NCI-H748 (cell line): ENCODE results near the gene RNU7-1.
"Not testable (repeated sequence)": the region's sequence is repeated elsewhere in the genome, so short reads cannot be mapped to it uniquely, and the experiment has no call there.

Experiments
- DNase-seq: peaks from one replicate; lab custom pipeline; 2025; ENCODE audit not compliant: unreplicated experiment; lab: John Stamatoyannopoulos, UW

The RNU7-1 gene

GRCh38 chr12:6943722-6944380 lies at the start of gene RNU7-1, which contains the start of gene C12orf57:
RNU7-1 (plus strand) TSS chr12:6943816.
C12orf57 (plus strand) TSS chr12:6944022; CDS start chr12:6944122, 100 bp downstream.
- DNase-seq = peak; percentile 95

- DNase-seq = no peak
These were observed 49.3 kb upstream of the RNU7-1 start for GRCh38 chr12:6894321-6894720.

DNA sequence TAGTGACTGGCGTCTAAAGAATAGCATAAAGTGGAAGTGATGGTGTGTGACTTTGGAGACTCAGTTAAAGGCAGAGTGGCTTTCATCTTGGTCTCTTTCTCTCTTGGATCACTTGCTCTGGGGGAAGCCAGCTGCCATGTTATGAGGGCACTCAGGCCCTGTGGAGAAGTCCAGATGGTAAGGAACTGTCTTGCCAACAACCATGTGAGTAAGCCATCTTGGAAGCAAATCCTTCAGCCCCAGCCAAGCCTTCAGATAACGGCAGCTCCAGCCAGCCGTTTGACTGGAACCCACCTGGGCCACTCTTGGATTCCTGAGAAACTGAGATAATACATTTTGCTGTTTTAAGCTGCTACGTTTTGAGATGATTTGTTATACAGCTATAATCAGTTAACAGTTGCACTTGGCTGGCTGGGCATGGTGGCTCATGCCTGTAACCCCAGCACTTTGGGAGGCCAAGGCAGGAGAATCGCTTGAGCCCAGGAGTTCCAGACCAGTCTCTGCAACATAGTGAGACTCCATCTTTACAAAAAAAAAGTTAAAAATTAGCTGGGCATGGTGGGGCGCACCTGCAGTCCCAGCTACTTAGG lies 46.7 kb upstream of the RNU7-1 start:
- no peak for DNase-seq

DNA sequence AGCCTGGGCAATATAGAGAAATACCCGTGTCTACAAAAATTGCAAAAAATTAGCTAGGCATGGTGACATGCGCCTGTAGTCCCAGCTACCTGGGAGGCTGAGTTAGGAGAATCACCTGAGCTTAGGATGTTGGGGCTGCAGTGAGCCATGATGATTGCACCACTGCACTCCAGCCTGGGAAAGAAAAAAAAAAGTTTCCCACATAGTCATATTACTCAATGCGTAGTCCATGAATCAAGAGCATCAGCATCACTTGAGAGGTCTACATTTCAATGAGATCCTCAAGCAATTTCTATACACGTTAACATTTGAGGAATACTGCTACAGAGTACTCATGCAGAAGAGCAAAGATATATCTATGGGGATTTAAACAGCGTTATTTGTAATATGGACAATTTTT lies 44.2 kb upstream of the RNU7-1 start:
- no peak for DNase-seq

DNA sequence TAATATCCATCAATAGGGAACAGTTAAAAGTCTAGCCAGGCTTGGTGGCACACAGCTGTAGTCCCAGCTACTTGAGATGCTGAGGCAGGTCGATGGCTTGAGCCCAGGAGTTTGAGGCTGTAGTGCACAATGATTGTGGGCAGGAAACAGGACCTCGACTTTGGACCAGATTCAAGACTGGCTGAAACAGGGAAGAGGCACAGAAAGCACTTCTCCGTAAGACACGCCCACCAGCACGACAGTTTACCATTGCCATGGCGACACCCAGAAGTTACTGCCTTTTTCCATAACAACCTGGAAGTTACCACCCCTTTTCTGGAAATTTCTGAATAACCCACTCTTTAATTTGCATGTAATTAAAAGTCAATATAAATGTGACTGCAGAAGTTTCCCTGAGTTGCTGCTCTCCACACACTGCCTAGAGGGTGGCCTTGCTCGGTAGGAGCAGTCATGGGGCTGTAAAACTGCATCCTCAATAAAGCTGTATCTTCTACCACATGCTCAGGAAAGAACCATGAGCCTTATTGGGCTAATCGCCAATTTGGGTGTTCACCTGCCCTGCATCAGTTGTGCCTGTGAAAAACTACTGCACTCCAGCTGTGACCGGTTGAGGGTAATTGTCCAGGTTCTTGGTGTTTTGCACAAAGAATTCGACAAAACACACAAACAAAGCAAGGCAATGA lies 43.6 kb upstream of the RNU7-1 start:
- peak; percentile 78 for DNase-seq

DNA sequence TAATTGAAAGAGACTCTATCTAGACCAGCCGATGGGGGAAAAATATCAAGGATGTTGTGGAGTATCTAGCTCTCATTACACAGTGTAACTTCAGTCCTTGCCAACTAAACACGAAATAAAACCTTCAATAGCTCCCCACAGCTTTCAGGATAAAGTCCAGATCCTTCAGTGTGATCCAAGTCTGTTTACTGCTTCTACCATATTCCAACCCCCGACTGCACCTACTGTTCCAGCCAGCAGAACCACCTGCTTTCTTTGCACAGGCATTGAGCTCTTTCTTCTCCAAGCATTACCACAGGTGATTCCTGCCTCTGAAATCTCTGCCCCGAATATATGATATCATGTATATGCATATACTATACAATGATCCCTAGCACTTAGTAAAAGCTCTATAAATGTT lies 41.2 kb upstream of the RNU7-1 start:
- no peak for DNase-seq

GRCh38 chr12:6903722-6904121 lies 39.9 kb upstream of the RNU7-1 start:
- DNase-seq = no peak

DNA sequence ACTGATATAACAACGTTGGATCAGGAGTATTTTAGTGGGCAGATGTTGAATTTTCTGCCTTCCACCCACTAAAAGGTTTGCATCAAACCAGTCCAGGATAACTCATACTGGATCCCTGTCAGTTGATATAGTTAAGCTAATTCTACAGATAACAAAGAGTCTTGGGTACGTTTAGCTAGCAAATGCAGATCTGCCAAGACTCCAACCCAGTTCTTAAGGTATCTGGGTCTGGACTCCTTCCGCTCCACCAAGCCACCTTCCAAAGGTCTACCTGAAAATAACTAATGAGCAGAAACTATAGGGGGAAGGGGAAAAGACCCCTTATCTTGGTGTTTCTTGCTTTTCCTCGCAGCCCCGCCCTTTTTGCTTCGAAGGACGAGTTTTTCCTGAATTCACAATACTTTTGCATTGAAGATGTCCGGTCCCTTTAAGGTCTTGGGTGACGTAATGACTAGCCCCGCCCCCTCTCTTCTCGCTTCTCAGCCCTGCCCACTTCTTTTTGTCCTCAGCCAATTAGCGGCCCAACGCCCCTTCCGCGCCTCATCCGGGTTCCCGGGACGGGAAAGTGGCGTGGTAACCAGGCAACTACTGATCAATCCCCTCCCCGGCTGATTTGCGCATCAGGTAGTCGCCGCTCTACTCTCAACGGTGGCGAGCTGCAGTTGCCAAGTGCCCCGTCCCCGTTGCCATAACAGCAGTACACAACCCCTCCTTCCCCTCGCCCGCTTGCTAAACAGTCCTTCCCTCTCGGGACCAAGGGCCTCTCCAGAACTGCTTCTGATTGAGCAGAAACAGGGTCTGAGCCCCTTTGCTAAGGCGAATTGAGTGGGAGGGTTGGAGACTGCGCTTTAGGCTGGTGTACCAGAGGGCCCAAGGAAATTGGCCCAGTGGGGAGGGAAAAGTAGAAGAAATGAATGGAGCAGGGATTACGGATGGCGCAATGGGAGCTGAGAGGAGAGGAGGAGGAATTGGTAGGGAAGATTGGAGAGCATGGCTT lies 39.0 kb upstream of the RNU7-1 start, which contains the start of gene LRRC23:
TSS of gene LRRC23 (plus strand) at position 543 of the 997 bp plus-strand sequence. CDS start 812 bp downstream, outside the sequence.
- peak; percentile 98 for DNase-seq

DNA sequence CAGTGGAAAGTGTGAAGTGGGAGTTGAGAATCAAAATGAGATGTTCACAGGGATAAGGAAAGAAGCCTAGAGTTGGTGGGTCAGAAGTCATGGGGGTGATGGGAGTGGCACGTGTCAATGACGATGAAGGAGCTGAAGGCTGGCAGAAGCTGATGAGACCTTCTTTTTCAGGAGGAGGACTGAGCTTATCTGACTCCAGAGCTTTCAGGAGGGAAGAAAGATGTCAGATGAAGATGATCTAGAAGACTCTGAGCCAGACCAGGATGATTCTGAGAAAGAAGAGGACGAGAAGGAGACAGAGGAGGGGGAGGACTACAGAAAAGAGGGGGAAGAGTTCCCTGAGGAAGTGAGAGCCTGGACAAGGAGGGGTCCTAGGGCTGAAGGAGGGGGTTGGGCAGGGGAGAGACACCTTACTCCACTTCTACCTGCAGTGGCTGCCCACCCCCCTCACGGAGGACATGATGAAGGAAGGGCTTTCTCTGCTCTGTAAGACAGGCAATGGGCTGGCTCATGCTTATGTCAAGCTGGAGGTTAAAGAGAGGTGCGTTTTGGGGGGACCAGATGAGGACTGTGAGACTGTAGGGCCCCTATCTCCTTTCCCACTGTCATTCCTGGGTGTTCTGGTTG lies 38.1 kb upstream of the RNU7-1 start:
- no peak for DNase-seq

GRCh38 chr12:6908141-6908540 lies 35.5 kb upstream of the RNU7-1 start:
- not testable (repeated sequence) for DNase-seq

- peak; percentile 3 for DNase-seq
These were observed 34.0 kb upstream of the RNU7-1 start for GRCh38 chr12:6909421-6910145.

DNA sequence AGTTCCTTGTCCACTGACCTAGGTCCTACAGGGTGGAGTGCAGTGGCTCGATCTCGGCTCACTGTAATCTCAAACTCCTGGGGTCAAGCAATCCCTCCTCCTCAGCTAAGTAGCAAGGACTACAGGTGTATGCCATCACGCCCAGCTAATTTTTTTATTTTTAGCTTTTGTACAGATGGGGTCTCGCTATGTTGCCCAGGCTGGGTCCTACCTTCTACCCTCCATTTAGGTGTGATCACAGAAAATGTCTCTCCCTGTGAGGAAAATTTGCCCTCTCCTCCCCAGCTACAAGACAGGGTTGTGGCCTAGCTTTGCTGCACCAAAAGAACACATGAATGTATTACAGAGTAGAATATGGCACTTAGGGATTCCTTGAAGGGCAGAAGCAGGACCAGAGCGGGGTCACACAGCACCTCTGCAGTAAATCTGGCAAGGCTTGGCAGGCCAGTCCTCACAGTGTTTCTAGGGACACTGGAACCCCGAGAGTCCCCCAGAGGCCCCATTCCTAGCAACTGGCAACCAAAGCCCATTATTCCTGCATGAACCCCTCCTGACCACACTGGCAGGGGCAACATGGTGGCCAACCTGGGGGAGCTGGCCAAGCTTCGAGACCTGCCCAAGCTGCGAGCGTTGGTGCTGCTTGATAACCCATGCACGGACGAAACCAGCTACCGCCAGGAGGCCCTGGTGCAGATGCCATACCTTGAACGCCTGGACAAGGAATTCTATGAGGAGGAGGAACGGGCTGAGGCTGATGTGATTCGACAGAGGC lies 31.3 kb upstream of the RNU7-1 start:
- DNase-seq = no peak

DNA sequence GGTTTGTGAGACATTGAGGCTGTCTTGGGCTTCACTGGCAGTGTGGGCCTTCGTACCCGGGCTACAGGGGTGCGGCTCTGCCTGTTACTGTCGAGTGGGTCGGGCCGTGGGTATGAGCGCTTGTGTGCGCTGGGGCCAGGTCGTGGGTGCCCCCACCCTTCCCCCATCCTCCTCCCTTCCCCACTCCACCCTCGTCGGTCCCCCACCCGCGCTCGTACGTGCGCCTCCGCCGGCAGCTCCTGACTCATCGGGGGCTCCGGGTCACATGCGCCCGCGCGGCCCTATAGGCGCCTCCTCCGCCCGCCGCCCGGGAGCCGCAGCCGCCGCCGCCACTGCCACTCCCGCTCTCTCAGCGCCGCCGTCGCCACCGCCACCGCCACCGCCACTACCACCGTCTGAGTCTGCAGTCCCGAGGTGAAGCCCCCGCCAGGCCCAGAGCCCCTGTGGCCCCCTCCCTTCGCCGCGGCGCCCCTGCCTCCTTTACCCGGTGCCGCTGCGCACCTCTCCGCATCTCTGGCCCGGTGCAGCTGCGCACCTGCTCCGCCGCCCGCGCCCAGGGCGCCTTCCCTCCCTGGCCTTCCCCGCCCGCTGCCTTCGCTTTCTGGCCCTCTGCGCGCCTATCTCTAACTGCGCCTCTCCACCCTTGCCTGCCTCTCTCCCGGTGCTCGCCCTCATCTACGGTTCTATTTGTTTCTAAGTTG lies 29.2 kb upstream of the RNU7-1 start, which contains the start of gene ENO2:
TSS of gene ENO2 (plus strand) at position 335 of the 701 bp plus-strand sequence. CDS start 1,253 bp downstream, outside the sequence.
- peak; percentile 70 for DNase-seq

DNA sequence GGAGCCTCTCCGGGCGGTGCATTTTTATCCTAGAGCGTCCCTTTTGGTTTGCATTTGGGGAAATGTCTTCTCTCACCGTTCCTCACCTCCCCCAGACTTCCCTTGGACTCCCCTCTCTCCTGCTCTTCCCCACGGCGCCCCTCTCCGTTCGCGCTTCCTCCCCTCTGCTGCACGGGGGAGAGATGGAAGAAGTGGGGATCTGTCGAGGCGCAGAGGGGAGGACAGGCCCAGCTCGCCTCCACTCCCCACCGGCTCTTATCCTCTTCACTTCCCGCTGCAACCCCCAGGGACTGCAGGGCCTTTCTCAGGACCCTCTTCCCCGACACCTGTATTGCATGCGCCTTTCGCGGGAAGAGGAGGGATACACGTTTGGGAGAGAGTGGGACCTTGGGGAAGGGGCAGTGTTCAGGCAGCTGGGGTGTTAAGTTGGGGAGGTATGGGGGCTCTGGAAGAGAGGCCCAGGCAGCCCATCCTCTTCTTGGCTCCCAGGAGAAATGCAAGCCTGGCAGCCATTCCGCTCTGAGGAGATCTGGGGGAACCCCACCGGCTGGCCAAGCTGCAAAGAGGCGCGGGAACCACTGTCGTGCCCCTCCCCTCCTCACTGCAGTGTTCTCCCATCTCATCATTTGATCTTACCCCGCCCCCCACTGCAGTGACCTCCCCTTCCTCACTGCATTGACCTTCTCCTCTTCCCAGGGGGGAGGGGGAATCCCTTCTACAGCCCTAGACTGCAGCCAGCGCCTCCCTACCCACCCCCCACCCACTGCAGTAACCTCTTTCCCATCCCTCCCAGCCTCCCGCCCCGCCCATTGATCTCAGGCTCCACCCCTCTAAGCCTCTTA lies 28.4 kb upstream of the RNU7-1 start:
- DNase-seq = peak; percentile 62

DNA sequence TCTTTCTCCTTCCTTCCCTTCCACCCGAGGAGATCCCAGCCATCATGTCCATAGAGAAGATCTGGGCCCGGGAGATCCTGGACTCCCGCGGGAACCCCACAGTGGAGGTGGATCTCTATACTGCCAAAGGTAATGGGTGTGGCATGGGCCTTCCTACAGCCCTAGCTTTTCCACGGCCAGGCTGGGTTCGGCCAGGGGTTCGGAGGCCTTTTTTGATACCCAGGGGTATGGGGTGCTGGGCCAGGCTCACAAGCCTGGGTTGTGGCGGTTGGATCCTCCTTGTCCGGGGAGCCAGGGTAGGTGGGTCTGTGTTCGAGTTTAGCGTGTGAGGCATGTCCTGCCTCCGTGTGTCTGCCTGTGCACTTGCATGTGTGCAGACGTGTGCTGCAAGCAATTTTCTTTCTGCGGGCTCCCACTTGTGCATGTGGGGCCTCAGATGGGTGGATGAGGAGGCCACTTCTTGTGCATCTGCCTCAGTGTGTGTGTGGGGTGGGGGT lies 27.8 kb upstream of the RNU7-1 start:
- no peak for DNase-seq

GRCh38 chr12:6916426-6917200 lies 27.0 kb upstream of the RNU7-1 start:
- DNase-seq = no peak
